HG02981 (cell line): ENCODE data around the gene GLIPR2.

ENCODE experiments used
- ATAC-seq: cut with Tn5 transposase; IDR thresholded peaks from one replicate; pipeline ENCODE4 v1.9.1; 2021; ENCODE audit warnings: mild to moderate bottlenecking, moderate library complexity; ENCODE audit not compliant: unreplicated experiment

GLIPR2 gene

GRCh38 chr9:36191290-36191645, 54.7 kb downstream of the GLIPR2 start:
- peak; percentile 8 for ATAC-seq

- no peak for ATAC-seq
Measured at GRCh38 chr9:36191686-36192085, 55.2 kb downstream of the GLIPR2 start.

- ATAC-seq = no peak
Measured at GRCh38 chr9:36192196-36192595, 55.7 kb downstream of the GLIPR2 start.

GRCh38 chr9:36193023-36193422, 56.5 kb downstream of the GLIPR2 start:
- ATAC-seq = no peak

GRCh38 chr9:36194326-36195000, 57.9 kb downstream of the GLIPR2 start:
- no peak for ATAC-seq

GRCh38 chr9:36204906-36205547, 68.5 kb downstream of the GLIPR2 start:
- ATAC-seq = no peak

- ATAC-seq = no peak
Measured at GRCh38 chr9:36207016-36207415, 70.5 kb downstream of the GLIPR2 start.

GRCh38 chr9:36207546-36208012, 71.0 kb downstream of the GLIPR2 start:
- ATAC-seq = no peak

- ATAC-seq = no peak
Measured at GRCh38 chr9:36208521-36209253, 72.2 kb downstream of the GLIPR2 start.

- ATAC-seq = no peak
Measured at GRCh38 chr9:36210722-36211121, 74.2 kb downstream of the GLIPR2 start.

GRCh38 chr9:36211510-36211909, 75.0 kb downstream of the GLIPR2 start:
- no peak for ATAC-seq

GRCh38 chr9:36213387-36213786, 76.9 kb downstream of the GLIPR2 start:
- no peak for ATAC-seq
